ENCODE results near the gene BBIP1. TPM values are rescaled to one million over a fixed set of nuclear protein-coding genes. Genes with fewer than 3 reads are reported as not detected.

Gene BBIP1
- total RNA-seq, 4 donors from 2014 or later = 19.6 to 32.2 (median 21.9) TPM

- TF ChIP-seq CTCF (IDR thresholded peaks at IDR 0.05) = no peak
- no peak for DNase-seq (ENCODE audit: low spot score)
- ATAC-seq (ENCODE audit: low FRiP score) = no peak
These were observed 27.5 kb upstream of the BBIP1 start for GRCh38 chr10:110946496-110946895.

GRCh38 chr10:110944792-110945396, 25.9 kb upstream of the BBIP1 start:
- peak; percentile 87 for ATAC-seq (ENCODE audit: low FRiP score)
- no peak for DNase-seq (ENCODE audit: low spot score)
- no peak for TF ChIP-seq CTCF (IDR thresholded peaks at IDR 0.05)

GRCh38 chr10:110939419-110939818, 20.4 kb upstream of the BBIP1 start:
- TF ChIP-seq CTCF (IDR thresholded peaks at IDR 0.05) = no peak
- ATAC-seq (ENCODE audit: low FRiP score) (no peak), DNase-seq (ENCODE audit: low spot score) (no peak)

- ATAC-seq (ENCODE audit: low FRiP score) (no peak), DNase-seq (ENCODE audit: low spot score) (no peak)
- TF ChIP-seq CTCF (IDR thresholded peaks at IDR 0.05) = no peak
These were observed 17.8 kb upstream of the BBIP1 start for GRCh38 chr10:110936757-110937156.

- ATAC-seq (ENCODE audit: low FRiP score) (no peak), DNase-seq (ENCODE audit: low spot score) (no peak)
- TF ChIP-seq CTCF (IDR thresholded peaks at IDR 0.05) = no peak
These were observed 13.7 kb upstream of the BBIP1 start for GRCh38 chr10:110932505-110933180.

GRCh38 chr10:110931769-110932381, 12.9 kb upstream of the BBIP1 start:
- ATAC-seq (ENCODE audit: low FRiP score) (no peak), DNase-seq (ENCODE audit: low spot score) (no peak)
- TF ChIP-seq CTCF (IDR thresholded peaks at IDR 0.05) = no peak

GRCh38 chr10:110927461-110927860, 8.5 kb upstream of the BBIP1 start:
- no peak for DNase-seq (ENCODE audit: low spot score)
- no peak for TF ChIP-seq CTCF (IDR thresholded peaks at IDR 0.05)
- ATAC-seq (ENCODE audit: low FRiP score) = no peak
